Astrocyte of the spinal cord (primary cell): ENCODE results near the gene PSRC1.
A peak's percentile ranks its signal among the peaks of the same experiment; 100 is the strongest.

Experiments
- DNase-seq: peaks from one replicate; pipeline ENCODE4 v3.0.0; 2011; ENCODE audit warnings: low read depth, low spot score
- H3K4me3 ChIP-seq: 2 replicates; pipeline ENCODE4 v1.5.1; 2011; ENCODE audit warnings: low read depth, mild to moderate bottlenecking, low read length, moderate library complexity
- in situ Hi-C: cut with HindIII; loops from 2 replicates; pipeline ENCODE4 v1.10.0; 2017; ENCODE audit warnings: low sequenced_read_pairs
- TF ChIP-seq, protein P1 (sequence below): IDR thresholded peaks from 2 replicates; pipeline ENCODE4 v1.5.1; 2012; ENCODE audit warnings: low read depth, mild to moderate bottlenecking, low read length, inconsistent platforms

Gene PSRC1

DNA sequence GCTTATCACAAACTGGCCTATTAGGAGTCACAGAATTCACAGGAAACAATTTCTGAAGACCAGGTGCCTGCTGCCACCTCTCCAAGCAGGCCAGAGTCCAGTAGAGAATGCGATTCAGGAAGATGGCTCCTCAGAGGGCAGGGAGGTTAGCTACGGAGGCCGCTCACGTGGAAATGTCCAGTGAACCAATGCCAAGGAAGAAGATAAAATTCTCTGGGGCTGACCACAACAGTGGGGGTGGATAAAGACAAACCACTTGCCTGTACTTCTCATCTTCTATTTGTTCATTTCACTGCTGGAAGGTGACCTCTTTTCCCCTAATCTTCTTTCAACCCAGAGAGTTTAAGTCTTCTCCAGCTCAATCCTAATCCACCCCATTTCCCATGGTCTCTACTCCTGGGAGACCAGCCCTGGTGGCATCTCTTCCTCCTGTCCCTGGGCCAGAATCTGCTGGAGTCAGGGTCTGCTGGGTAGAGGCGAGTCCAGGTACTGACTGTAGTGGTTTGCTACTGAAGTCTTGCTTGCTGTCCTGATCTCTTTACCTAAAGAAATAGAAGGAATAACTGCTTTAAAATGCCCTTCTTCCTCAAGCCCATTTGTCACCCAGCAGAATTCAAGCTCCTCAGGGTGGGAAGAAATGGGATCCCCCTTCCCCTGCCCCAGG is 3.2 kb downstream of the PSRC1 start:
- DNase-seq, result no peak
- TF ChIP-seq, protein P1, sequence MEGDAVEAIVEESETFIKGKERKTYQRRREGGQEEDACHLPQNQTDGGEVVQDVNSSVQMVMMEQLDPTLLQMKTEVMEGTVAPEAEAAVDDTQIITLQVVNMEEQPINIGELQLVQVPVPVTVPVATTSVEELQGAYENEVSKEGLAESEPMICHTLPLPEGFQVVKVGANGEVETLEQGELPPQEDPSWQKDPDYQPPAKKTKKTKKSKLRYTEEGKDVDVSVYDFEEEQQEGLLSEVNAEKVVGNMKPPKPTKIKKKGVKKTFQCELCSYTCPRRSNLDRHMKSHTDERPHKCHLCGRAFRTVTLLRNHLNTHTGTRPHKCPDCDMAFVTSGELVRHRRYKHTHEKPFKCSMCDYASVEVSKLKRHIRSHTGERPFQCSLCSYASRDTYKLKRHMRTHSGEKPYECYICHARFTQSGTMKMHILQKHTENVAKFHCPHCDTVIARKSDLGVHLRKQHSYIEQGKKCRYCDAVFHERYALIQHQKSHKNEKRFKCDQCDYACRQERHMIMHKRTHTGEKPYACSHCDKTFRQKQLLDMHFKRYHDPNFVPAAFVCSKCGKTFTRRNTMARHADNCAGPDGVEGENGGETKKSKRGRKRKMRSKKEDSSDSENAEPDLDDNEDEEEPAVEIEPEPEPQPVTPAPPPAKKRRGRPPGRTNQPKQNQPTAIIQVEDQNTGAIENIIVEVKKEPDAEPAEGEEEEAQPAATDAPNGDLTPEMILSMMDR, result no peak
- H3K4me3 ChIP-seq, result no peak overlapping the region
- in situ Hi-C loops, result no loop called here

DNA sequence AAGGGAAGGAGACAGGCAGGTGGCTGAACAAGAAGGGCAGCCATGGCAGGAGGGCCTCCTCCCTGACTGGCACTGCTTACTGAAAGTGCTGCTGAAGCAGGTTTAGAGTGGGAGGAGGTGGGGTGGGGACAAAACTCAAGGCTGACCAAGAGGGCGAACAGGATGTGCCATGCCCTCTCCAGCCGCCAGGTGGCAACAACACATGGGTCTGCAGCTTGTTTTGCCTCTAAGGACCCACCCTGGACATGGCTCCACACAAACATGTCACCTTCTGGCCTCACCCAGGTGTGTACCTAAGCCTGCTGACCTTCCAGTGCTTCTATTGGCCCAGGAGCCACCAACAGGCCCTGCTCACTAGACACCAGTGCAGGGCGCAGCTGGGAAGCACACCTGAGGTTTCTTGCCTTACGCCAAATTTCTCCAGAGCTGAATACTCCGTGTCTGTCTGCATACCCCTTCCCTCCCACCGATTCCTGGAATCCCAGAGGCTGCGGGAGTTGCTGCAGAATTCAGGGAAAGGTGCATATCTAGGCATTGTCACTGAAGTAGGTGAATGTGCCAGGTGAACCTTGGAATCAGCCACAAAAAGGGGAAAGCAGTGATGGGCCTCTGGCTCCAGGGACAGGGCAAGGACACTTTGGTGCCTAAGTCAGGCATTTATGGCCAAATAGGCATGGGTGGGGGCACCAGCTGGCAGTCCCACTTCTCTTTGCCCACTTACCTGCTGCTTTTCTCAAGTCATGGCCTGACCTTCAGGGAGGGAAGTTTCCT is 5.3 kb downstream of the PSRC1 start:
- H3K4me3 ChIP-seq, result no peak overlapping the region
- peak; percentile 58 for DNase-seq
- in situ Hi-C loops, result no loop called here
- TF ChIP-seq, protein P1, result peak; percentile 93

DNA sequence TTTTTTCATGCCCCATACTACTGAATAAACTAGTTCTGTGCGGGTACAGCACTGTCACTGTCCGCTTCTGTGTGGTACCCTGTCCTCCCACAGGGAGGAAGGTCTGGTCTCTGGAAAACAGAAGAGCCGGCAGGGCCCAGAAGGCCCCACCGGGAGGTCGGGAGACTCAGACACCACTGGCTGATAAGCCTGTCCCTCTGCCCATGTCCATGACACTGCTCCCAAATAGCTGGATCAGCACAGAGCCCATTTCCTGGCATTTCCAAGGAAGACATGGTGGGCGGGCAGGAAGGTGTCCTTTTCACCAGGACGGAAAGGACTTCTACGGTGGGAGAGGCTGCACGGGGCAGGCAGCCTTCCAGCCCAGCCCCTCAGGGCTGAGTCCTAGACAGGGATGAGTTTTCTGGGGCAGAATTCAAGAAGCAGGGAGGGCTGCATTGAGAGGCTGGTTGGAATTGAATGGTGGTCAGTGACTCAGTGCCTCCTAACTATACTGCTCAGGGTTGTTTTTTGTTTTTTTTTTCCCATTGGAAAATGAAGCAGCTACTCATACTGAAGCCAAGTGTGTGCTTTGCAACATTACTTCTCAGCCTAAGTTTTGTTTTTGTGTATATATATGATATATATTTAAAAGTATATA is 7.1 kb downstream of the PSRC1 start:
- peak; percentile 74 for DNase-seq
- in situ Hi-C loops, result no loop called here
- H3K4me3 ChIP-seq, result no peak overlapping the region
- TF ChIP-seq, protein P1, result no peak

DNA sequence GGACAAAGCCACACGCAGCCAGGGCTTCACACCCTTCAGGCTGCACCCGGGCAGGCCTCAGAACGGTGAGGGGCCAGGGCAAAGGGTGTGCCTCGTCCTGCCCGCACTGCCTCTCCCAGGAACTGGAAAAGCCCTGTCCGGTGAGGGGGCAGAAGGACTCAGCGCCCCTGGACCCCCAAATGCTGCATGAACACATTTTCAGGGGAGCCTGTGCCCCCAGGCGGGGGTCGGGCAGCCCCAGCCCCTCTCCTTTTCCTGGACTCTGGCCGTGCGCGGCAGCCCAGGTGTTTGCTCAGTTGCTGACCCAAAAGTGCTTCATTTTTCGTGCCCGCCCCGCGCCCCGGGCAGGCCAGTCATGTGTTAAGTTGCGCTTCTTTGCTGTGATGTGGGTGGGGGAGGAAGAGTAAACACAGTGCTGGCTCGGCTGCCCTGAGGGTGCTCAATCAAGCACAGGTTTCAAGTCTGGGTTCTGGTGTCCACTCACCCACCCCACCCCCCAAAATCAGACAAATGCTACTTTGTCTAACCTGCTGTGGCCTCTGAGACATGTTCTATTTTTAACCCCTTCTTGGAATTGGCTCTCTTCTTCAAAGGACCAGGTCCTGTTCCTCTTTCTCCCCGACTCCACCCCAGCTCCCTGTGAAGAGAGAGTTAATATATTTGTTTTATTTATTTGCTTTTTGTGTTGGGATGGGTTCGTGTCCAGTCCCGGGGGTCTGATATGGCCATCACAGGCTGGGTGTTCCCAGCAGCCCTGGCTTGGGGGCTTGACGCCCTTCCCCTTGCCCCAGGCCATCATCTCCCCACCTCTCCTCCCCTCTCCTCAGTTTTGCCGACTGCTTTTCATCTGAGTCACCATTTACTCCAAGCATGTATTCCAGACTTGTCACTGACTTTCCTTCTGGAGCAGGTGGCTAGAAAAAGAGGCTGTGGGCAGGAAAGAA is 8.1 kb downstream of the PSRC1 start:
- TF ChIP-seq, protein P1, result no peak
- in situ Hi-C loops, result no loop called here
- peak; percentile 34 for DNase-seq
- H3K4me3 ChIP-seq, result no peak overlapping the region

DNA sequence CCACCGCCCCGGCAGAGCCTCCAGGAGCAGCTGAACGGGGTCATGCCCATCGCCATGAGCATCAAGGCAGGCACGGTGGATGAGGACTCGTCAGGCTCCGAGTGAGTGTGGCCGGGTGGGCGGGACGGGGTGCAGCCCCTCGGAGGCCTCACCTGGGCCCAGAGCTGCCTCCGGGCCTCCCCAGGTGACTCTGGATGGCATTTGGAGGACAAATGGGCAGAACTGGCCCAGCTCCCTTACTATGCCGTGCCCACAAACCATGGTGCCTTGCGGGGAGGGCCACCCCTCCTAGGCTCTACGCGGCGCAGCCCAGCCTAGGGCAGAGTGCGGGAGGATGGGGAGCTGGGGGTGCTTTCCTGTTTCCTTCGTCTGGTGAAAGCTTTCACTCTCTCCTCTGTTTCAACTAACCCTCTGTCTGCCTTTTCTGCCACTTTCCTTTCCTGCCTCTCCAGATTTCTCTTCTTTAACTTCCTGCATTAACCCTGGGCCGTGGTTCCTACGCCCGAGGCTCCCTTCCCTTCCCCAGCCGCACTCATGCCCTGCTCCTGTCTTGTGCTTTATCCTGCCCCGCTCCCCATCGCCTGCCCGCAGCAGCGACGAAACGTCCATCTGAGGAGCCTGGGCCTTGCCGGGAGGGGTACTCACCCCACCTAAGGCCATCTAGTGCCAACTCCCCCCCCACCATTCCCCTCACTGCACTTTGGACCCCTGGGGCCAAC is 9.2 kb downstream of the PSRC1 start:
- H3K4me3 ChIP-seq, result no peak overlapping the region
- TF ChIP-seq, protein P1, result no peak
- DNase-seq, result no peak
- in situ Hi-C loops, result no loop called here
